HL-60 (cell line): ENCODE results near the gene SCMH1.

Experiments
- DNase-seq, 2 experiments: peaks; one replicate each; pipeline ENCODE4 v3.0.0-alpha.2; 2010 to 2020; ENCODE audit warnings: low read depth in 1 of 2, low spot score in 1 of 2
- H3K27ac ChIP-seq: fragments of 250-450 bp; sonication (Bioruptor Pico); replicated peaks from 2 replicates; pipeline ENCODE4 v1.5.1; 2020; ENCODE audit warnings: mild to moderate bottlenecking, moderate library complexity
- H3K27me3 ChIP-seq: fragments of 250-450 bp; sonication (Bioruptor Pico); 2 replicates; pipeline ENCODE4 v1.5.1; 2021; ENCODE audit warnings: mild to moderate bottlenecking, moderate library complexity; ENCODE audit not compliant: insufficient read depth, poor library complexity, severe bottlenecking
- H3K4me3 ChIP-seq: replicated peaks from 2 replicates; pipeline ENCODE4 v1.5.1; 2011; ENCODE audit warnings: mild to moderate bottlenecking, control low read depth, low read length; ENCODE audit not compliant: insufficient read depth
- GABPA ChIP-seq: IDR thresholded peaks from 2 replicates; pipeline ENCODE4 v1.6.1; 2012; ENCODE audit warnings: low read depth
- POLR2AphosphoS5 ChIP-seq: IDR thresholded peaks from 2 replicates; pipeline ENCODE4 v1.6.1; 2012; ENCODE audit warnings: low read depth
- REST ChIP-seq: IDR thresholded peaks from 2 replicates; pipeline ENCODE4 v1.6.1; 2012; ENCODE audit warnings: low read depth; ENCODE audit not compliant: insufficient replicate concordance
- SPI1 ChIP-seq: IDR thresholded peaks from 2 replicates; pipeline ENCODE4 v1.6.1; 2012; ENCODE audit warnings: low read depth, mild to moderate bottlenecking, borderline replicate concordance
- TF ChIP-seq, protein P1 (sequence below): IDR thresholded peaks from one replicate; pipeline ENCODE4 v1.5.1; 2011; ENCODE audit warnings: low read length, control low read depth, inconsistent platforms; ENCODE audit not compliant: insufficient read depth

SCMH1 gene

GRCh38 chr1:40982721-40983120, 259.4 kb downstream of the SCMH1 start:
- Histone ChIP-seq H3K27ac (no peak overlapping the region), H3K4me3 (no peak overlapping the region)

GRCh38 chr1:40981691-40982448, 260.2 kb downstream of the SCMH1 start:
- Histone ChIP-seq H3K4me3 (no peak overlapping the region), H3K27ac (no peak overlapping the region)
- TF ChIP-seq, protein P1, sequence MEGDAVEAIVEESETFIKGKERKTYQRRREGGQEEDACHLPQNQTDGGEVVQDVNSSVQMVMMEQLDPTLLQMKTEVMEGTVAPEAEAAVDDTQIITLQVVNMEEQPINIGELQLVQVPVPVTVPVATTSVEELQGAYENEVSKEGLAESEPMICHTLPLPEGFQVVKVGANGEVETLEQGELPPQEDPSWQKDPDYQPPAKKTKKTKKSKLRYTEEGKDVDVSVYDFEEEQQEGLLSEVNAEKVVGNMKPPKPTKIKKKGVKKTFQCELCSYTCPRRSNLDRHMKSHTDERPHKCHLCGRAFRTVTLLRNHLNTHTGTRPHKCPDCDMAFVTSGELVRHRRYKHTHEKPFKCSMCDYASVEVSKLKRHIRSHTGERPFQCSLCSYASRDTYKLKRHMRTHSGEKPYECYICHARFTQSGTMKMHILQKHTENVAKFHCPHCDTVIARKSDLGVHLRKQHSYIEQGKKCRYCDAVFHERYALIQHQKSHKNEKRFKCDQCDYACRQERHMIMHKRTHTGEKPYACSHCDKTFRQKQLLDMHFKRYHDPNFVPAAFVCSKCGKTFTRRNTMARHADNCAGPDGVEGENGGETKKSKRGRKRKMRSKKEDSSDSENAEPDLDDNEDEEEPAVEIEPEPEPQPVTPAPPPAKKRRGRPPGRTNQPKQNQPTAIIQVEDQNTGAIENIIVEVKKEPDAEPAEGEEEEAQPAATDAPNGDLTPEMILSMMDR = no peak
- TF ChIP-seq POLR2AphosphoS5 (no peak), GABPA (no peak), REST (no peak), SPI1 (no peak)

More at GRCh38 chr1:40982721-40983120, 259.4 kb downstream of the SCMH1 start:
- H3K27me3 ChIP-seq = no peaks in the 10 kb centered on the region
- TF ChIP-seq GABPA (no peak), SPI1 (no peak), REST (no peak), POLR2AphosphoS5 (no peak)
- TF ChIP-seq, protein P1 = no peak
- DNase-seq = no peak

DNA sequence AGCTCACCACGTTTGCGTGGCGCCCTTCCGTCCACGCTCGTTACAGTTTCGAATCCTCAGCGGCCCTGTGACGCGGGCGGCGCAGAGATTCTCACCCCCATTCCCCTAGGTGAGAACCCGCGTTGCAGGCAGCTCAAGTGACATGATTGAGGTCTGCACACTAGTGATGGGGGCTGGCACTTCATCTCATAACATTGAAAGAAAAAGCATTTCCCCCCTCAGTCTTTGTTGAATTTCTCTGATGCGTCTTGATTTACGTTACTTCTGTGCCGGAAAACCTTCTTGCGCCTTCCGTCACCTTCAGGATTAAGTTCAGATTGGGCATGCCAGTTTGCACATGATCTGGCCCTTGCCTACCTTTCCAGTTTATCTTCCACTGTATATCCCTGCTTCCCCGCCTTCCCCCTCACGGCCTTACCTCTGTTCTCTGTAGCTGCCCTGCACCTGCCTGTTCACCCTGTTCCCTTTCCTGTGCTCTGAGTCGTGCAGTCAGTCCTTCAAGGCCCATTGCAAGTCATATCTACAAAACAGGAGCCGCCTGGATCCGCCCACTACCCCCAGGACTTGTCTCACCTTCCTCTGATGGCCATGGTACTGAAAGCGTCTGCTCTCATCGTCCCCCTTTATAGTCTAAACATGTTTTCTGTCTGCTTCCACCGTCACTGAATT, 261.5 kb downstream of the SCMH1 start:
- no peaks in the 10 kb centered on the region for H3K27me3 ChIP-seq
- TF ChIP-seq, protein P1 = no peak
- no peak for TF ChIP-seq SPI1
- no peak for TF ChIP-seq GABPA
- no peak for TF ChIP-seq REST
- no peak for TF ChIP-seq POLR2AphosphoS5
- H3K4me3 ChIP-seq = peak overlapping the region; percentile 59
- peak in 1 of 2 experiments; percentile 53 for DNase-seq
- peak overlapping the region; percentile 96 for H3K27ac ChIP-seq

More at GRCh38 chr1:40981691-40982448, 260.2 kb downstream of the SCMH1 start:
- DNase-seq = no peak
- H3K27me3 ChIP-seq = no peaks in the 10 kb centered on the region
